ENCODE results near the gene CACNA1S. TPM values are rescaled to one million over a fixed set of nuclear protein-coding genes. Genes with fewer than 3 reads are reported as not detected.

Gene CACNA1S
- polyA plus RNA-seq, 5 donors, result 0.08 to 2.2 (median 0.14) TPM

Other genes starting within 250 kb of the CACNA1S start
- not detected for gene GPR25, start 239.4 kb downstream of the CACNA1S start, polyA plus RNA-seq (ENCODE audit: insufficient read depth in 1 of 5, insufficient read length in 5 of 5, low replicate concordance in 1 of 5)
- gene INAVA, start 217.5 kb downstream of the CACNA1S start, polyA plus RNA-seq (ENCODE audit: insufficient read depth in 1 of 5, insufficient read length in 5 of 5, low replicate concordance in 1 of 5), result 10 to 100 TPM; 16.8 to 25.7 (median 20.8) TPM
- gene KIF21B, start 88.7 kb downstream of the CACNA1S start, polyA plus RNA-seq (ENCODE audit: insufficient read depth in 1 of 5, insufficient read length in 5 of 5, low replicate concordance in 1 of 5), result 10 to 100 TPM in 2 of 5 donors, 1 to 10 TPM in 3; 6.8 to 13.8 (median 9.8) TPM
- gene ASCL5, start 14.8 kb upstream of the CACNA1S start, polyA plus RNA-seq (ENCODE audit: insufficient read depth in 1 of 5, insufficient read length in 5 of 5, low replicate concordance in 1 of 5), result under 1 TPM; 0.17 to 0.89 (median 0.36) TPM
- gene TMEM9, start 42.0 kb upstream of the CACNA1S start, polyA plus RNA-seq (ENCODE audit: insufficient read depth in 1 of 5, insufficient read length in 5 of 5, low replicate concordance in 1 of 5), result 100 to 1,000 TPM; 129 to 155 (median 137) TPM
- gene IGFN1, start 78.4 kb upstream of the CACNA1S start, polyA plus RNA-seq (ENCODE audit: insufficient read depth in 1 of 5, insufficient read length in 5 of 5, low replicate concordance in 1 of 5), result 1 to 10 TPM in 2 of 5 donors, under 1 TPM in 3; 0.61 to 1.4 (median 0.91) TPM
- gene PKP1, start 171.1 kb upstream of the CACNA1S start, polyA plus RNA-seq (ENCODE audit: insufficient read depth in 1 of 5, insufficient read length in 5 of 5, low replicate concordance in 1 of 5), result under 1 TPM; 0.10 to 0.51 (median 0.18) TPM

Data from right lung (tissue), 5 donors.